Fibroblast of villous mesenchyme (primary cell): Measurements from ENCODE around the gene CLCN2. TPM values are rescaled to one million over a fixed set of nuclear protein-coding genes. Genes with fewer than 3 reads are reported as not detected.

ENCODE experiments used
- DNase-seq: peaks from one replicate; pipeline ENCODE4 v3.0.0-alpha.2; 2010; ENCODE audit warnings: low read depth
- H3K4me3 ChIP-seq: 2 replicates; pipeline ENCODE4 v1.5.1; 2011; ENCODE audit warnings: low read depth, mild to moderate bottlenecking, low read length
- total RNA-seq: library from RNA; depleted of rRNA; stranded (reverse); fragments of >200 nt; gene quantifications from 2 replicates; pipeline ENCODE4 v1.2.3, GENCODE V29; 2012
- TF ChIP-seq, protein P1 (sequence below): IDR thresholded peaks from 2 replicates; pipeline ENCODE4 v1.5.1; 2012; ENCODE audit warnings: low read depth, mild to moderate bottlenecking, low read length; ENCODE audit not compliant: insufficient read depth

Gene CLCN2
- total RNA-seq, 1 donor, result 6.0 TPM

DNA sequence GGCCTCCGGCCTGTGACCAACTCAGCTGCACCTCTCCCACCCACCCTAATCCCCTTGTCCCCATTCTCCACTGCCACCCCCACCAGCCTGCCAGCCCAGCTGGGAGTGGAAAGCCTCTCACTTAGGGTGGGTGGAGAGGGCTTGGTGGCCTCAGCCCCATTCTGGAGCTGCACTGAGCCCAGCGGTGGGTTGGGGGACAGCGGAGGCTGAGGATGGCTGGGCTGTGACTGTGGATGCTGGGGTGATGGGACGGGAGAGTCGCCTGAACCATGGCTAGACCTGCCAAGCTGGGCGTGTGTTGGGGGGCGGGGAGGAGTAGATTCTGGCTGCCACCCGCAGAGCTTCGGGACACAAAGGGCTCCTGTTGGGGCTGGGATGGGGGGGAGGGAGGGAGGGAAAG lies 1.8 kb downstream of the CLCN2 start:
- no peak overlapping the region for H3K4me3 ChIP-seq
- no peak for DNase-seq
- TF ChIP-seq, protein P1, sequence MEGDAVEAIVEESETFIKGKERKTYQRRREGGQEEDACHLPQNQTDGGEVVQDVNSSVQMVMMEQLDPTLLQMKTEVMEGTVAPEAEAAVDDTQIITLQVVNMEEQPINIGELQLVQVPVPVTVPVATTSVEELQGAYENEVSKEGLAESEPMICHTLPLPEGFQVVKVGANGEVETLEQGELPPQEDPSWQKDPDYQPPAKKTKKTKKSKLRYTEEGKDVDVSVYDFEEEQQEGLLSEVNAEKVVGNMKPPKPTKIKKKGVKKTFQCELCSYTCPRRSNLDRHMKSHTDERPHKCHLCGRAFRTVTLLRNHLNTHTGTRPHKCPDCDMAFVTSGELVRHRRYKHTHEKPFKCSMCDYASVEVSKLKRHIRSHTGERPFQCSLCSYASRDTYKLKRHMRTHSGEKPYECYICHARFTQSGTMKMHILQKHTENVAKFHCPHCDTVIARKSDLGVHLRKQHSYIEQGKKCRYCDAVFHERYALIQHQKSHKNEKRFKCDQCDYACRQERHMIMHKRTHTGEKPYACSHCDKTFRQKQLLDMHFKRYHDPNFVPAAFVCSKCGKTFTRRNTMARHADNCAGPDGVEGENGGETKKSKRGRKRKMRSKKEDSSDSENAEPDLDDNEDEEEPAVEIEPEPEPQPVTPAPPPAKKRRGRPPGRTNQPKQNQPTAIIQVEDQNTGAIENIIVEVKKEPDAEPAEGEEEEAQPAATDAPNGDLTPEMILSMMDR, result no peak

DNA sequence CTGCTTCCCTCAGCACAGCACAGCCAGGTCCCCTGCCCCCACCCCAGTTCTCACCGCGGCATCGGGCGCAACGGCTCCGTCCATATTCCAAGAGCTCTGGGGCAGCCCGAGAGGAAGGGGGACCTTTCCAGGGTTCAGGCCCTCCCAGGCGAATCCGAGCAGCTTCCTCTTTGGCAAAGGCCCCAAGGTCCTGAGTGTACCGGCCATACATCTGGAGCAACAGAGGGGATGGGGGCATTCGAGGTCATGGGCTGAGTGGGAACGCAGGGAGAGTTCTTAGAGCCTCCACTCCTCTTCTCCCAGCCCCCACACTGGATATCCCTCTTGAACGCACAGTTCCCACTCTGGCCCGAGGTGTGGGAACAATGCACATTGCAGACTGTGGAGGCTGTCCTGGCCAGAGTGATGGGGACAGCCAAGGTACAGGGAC lies 2.5 kb downstream of the CLCN2 start:
- no peak overlapping the region for H3K4me3 ChIP-seq
- TF ChIP-seq, protein P1, result no peak

GRCh38 chr3:184358124-184358767 lies 3.2 kb downstream of the CLCN2 start:
- DNase-seq, result no peak
- no peak overlapping the region for H3K4me3 ChIP-seq
- TF ChIP-seq, protein P1, result no peak

More for the DNA sequence above, 2.5 kb downstream of the CLCN2 start:
- DNase-seq, result no peak

DNA sequence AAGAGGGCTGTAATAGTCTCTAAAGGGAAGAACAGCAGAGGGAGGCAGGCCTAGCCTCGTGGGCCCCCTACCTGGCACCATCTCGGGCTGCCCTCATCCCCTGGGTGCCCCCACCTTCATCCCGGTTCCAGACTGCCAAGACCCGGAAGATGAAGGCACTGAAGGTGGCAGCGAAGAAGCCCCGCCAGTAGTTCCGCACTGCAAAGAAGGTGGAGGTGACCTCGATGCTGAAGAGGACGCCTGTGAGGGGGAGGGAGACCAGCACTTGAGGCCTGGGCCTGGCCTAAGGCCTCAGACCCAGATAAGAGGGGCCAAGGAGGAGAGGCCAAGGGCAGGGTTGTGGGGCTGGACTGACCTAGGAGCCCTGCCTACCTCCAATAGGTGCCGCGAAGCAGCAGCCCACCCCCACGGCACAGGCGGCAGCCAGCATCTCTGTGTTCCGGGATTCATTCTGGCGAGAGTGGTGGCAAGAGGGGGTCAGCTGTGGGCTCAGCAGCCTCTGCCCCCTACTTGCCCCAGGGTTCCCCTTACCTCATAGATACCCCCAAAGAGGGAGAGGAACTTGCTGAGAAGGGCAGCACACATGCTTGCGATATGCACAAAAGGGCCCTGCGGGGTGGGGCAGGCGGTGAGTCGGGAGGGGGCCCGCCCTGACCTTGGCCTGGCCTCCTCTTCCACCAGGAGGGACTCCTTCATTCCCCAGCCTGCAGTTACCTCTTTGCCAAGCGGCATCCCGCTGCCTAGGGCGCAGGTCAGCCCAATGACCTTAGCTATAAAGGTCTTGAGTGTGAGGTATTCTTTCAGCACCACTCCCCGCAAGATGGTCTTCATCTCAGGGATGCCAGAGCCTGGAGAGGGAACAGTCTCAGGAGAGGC lies 3.9 kb downstream of the CLCN2 start:
- DNase-seq, result no peak
- TF ChIP-seq, protein P1, result no peak
- H3K4me3 ChIP-seq, result no peak overlapping the region

- TF ChIP-seq, protein P1, result no peak
- DNase-seq, result no peak
- no peak overlapping the region for H3K4me3 ChIP-seq
Measured at GRCh38 chr3:184355261-184356040, 6.0 kb downstream of the CLCN2 start.

- no peak for DNase-seq
- H3K4me3 ChIP-seq, result no peak overlapping the region
- TF ChIP-seq, protein P1, result no peak
Measured at GRCh38 chr3:184354754-184355153, 6.7 kb downstream of the CLCN2 start.
